Measurements from ENCODE around the gene PLB1. TPM values are rescaled to one million over a fixed set of nuclear protein-coding genes. Genes with fewer than 3 reads are reported as not detected.
A peak's percentile ranks its signal among the peaks of the same experiment; 100 is the strongest.

The PLB1 gene
- polyA plus RNA-seq, 1 donor = 3.2 TPM

- Histone ChIP-seq H3K36me3 (ENCODE audit: control insufficient read depth, insufficient read depth, low read length) (peaks cover 32% of the 10 kb centered on the region), H3K9me3 (ENCODE audit: control insufficient read depth, low read depth, low read length) (no peaks in the 10 kb centered on the region), H3K4me1 (ENCODE audit: control insufficient read depth, insufficient read depth, low read length) (peaks cover 22% of the 10 kb centered on the region), H3K27me3 (ENCODE audit: control insufficient read depth, insufficient read depth, low read length) (no peaks in the 10 kb centered on the region), H3K27ac (ENCODE audit: low read length) (no peak overlapping the region), H3K4me3 (ENCODE audit: low read length) (no peak overlapping the region)
- DNase-seq = no peak
- no CpG with 5 or more reads among the region's 7 CpGs for WGBS (ENCODE audit: insufficient coverage, low lambda C conversion rate)
Observed at GRCh38 chr2:28626891-28627421, 131.1 kb downstream of the PLB1 start.

GRCh38 chr2:28627722-28628480 lies 132.0 kb downstream of the PLB1 start:
- no peak overlapping the region for H3K27ac ChIP-seq (ENCODE audit: low read length)
- no peak overlapping the region for H3K4me3 ChIP-seq (ENCODE audit: low read length)
- WGBS (ENCODE audit: insufficient coverage, low lambda C conversion rate) = no CpG with 5 or more reads among the region's 5 CpGs
- no peak for DNase-seq
- peaks cover 36% of the 10 kb centered on the region for H3K36me3 ChIP-seq (ENCODE audit: control insufficient read depth, insufficient read depth, low read length)
- H3K27me3 ChIP-seq (ENCODE audit: control insufficient read depth, insufficient read depth, low read length) = no peaks in the 10 kb centered on the region
- peaks cover 16% of the 10 kb centered on the region for H3K4me1 ChIP-seq (ENCODE audit: control insufficient read depth, insufficient read depth, low read length)
- H3K9me3 ChIP-seq (ENCODE audit: control insufficient read depth, low read depth, low read length) = no peaks in the 10 kb centered on the region

- H3K36me3 ChIP-seq (ENCODE audit: control insufficient read depth, insufficient read depth, low read length) = peaks cover 42% of the 10 kb centered on the region
- no peak overlapping the region for H3K4me3 ChIP-seq (ENCODE audit: low read length)
- H3K27ac ChIP-seq (ENCODE audit: low read length) = no peak overlapping the region
- WGBS (ENCODE audit: insufficient coverage, low lambda C conversion rate) = no CpG with 5 or more reads among the region's 8 CpGs
- DNase-seq = no peak
- no peaks in the 10 kb centered on the region for H3K9me3 ChIP-seq (ENCODE audit: control insufficient read depth, low read depth, low read length)
- peaks cover 11% of the 10 kb centered on the region for H3K4me1 ChIP-seq (ENCODE audit: control insufficient read depth, insufficient read depth, low read length)
- no peaks in the 10 kb centered on the region for H3K27me3 ChIP-seq (ENCODE audit: control insufficient read depth, insufficient read depth, low read length)
Observed at GRCh38 chr2:28628506-28628905, 132.6 kb downstream of the PLB1 start.

GRCh38 chr2:28628987-28629386 lies 133.1 kb downstream of the PLB1 start:
- H3K27ac ChIP-seq (ENCODE audit: low read length) = no peak overlapping the region
- H3K4me1 ChIP-seq (ENCODE audit: control insufficient read depth, insufficient read depth, low read length) = peaks cover 11% of the 10 kb centered on the region
- peaks cover 42% of the 10 kb centered on the region for H3K36me3 ChIP-seq (ENCODE audit: control insufficient read depth, insufficient read depth, low read length)
- H3K9me3 ChIP-seq (ENCODE audit: control insufficient read depth, low read depth, low read length) = no peaks in the 10 kb centered on the region
- H3K27me3 ChIP-seq (ENCODE audit: control insufficient read depth, insufficient read depth, low read length) = no peaks in the 10 kb centered on the region
- H3K4me3 ChIP-seq (ENCODE audit: low read length) = no peak overlapping the region
- no peak for DNase-seq
- WGBS (ENCODE audit: insufficient coverage, low lambda C conversion rate) = no CpG with 5 or more reads among the region's 5 CpGs

- Histone ChIP-seq H3K27me3 (ENCODE audit: control insufficient read depth, insufficient read depth, low read length) (no peaks in the 10 kb centered on the region), H3K4me1 (ENCODE audit: control insufficient read depth, insufficient read depth, low read length) (peaks cover 7% of the 10 kb centered on the region), H3K9me3 (ENCODE audit: control insufficient read depth, low read depth, low read length) (no peaks in the 10 kb centered on the region), H3K27ac (ENCODE audit: low read length) (no peak overlapping the region), H3K36me3 (ENCODE audit: control insufficient read depth, insufficient read depth, low read length) (peaks cover 45% of the 10 kb centered on the region), H3K4me3 (ENCODE audit: low read length) (no peak overlapping the region)
- no CpG with 5 or more reads among the region's 7 CpGs for WGBS (ENCODE audit: insufficient coverage, low lambda C conversion rate)
- DNase-seq = no peak
Observed at GRCh38 chr2:28629910-28630309, 134.1 kb downstream of the PLB1 start.

GRCh38 chr2:28630341-28630740 lies 134.5 kb downstream of the PLB1 start:
- no peak overlapping the region for H3K4me3 ChIP-seq (ENCODE audit: low read length)
- no peaks in the 10 kb centered on the region for H3K9me3 ChIP-seq (ENCODE audit: control insufficient read depth, low read depth, low read length)
- H3K27me3 ChIP-seq (ENCODE audit: control insufficient read depth, insufficient read depth, low read length) = no peaks in the 10 kb centered on the region
- DNase-seq = no peak
- H3K36me3 ChIP-seq (ENCODE audit: control insufficient read depth, insufficient read depth, low read length) = peaks cover 45% of the 10 kb centered on the region
- no CpG with 5 or more reads among the region's 3 CpGs for WGBS (ENCODE audit: insufficient coverage, low lambda C conversion rate)
- no peak overlapping the region for H3K27ac ChIP-seq (ENCODE audit: low read length)
- peaks cover 3% of the 10 kb centered on the region for H3K4me1 ChIP-seq (ENCODE audit: control insufficient read depth, insufficient read depth, low read length)

GRCh38 chr2:28631514-28632206 lies 135.8 kb downstream of the PLB1 start:
- DNase-seq = peak in 1 of 2 donors; percentile 45
- H3K27me3 ChIP-seq (ENCODE audit: control insufficient read depth, insufficient read depth, low read length) = no peaks in the 10 kb centered on the region
- no peaks in the 10 kb centered on the region for H3K4me1 ChIP-seq (ENCODE audit: control insufficient read depth, insufficient read depth, low read length)
- WGBS (ENCODE audit: insufficient coverage, low lambda C conversion rate) = no CpG with 5 or more reads among the region's 11 CpGs
- no peak overlapping the region for H3K27ac ChIP-seq (ENCODE audit: low read length)
- no peaks in the 10 kb centered on the region for H3K9me3 ChIP-seq (ENCODE audit: control insufficient read depth, low read depth, low read length)
- no peak overlapping the region for H3K4me3 ChIP-seq (ENCODE audit: low read length)
- peaks cover 44% of the 10 kb centered on the region for H3K36me3 ChIP-seq (ENCODE audit: control insufficient read depth, insufficient read depth, low read length)

GRCh38 chr2:28632791-28633190 lies 136.9 kb downstream of the PLB1 start:
- no peaks in the 10 kb centered on the region for H3K4me1 ChIP-seq (ENCODE audit: control insufficient read depth, insufficient read depth, low read length)
- H3K9me3 ChIP-seq (ENCODE audit: control insufficient read depth, low read depth, low read length) = no peaks in the 10 kb centered on the region
- H3K36me3 ChIP-seq (ENCODE audit: control insufficient read depth, insufficient read depth, low read length) = peaks cover 42% of the 10 kb centered on the region
- no peaks in the 10 kb centered on the region for H3K27me3 ChIP-seq (ENCODE audit: control insufficient read depth, insufficient read depth, low read length)
- no CpG with 5 or more reads among the region's 6 CpGs for WGBS (ENCODE audit: insufficient coverage, low lambda C conversion rate)
- H3K4me3 ChIP-seq (ENCODE audit: low read length) = no peak overlapping the region
- no peak for DNase-seq
- H3K27ac ChIP-seq (ENCODE audit: low read length) = no peak overlapping the region

- H3K4me1 ChIP-seq (ENCODE audit: control insufficient read depth, insufficient read depth, low read length) = no peaks in the 10 kb centered on the region
- H3K27ac ChIP-seq (ENCODE audit: low read length) = no peak overlapping the region
- H3K9me3 ChIP-seq (ENCODE audit: control insufficient read depth, low read depth, low read length) = no peaks in the 10 kb centered on the region
- no peak for DNase-seq
- no peak overlapping the region for H3K4me3 ChIP-seq (ENCODE audit: low read length)
- peaks cover 40% of the 10 kb centered on the region for H3K36me3 ChIP-seq (ENCODE audit: control insufficient read depth, insufficient read depth, low read length)
- no CpG with 5 or more reads among the region's 7 CpGs for WGBS (ENCODE audit: insufficient coverage, low lambda C conversion rate)
- no peaks in the 10 kb centered on the region for H3K27me3 ChIP-seq (ENCODE audit: control insufficient read depth, insufficient read depth, low read length)
Observed at GRCh38 chr2:28633204-28633603, 137.3 kb downstream of the PLB1 start.

- DNase-seq = no peak
- H3K36me3 ChIP-seq (ENCODE audit: control insufficient read depth, insufficient read depth, low read length) = peaks cover 37% of the 10 kb centered on the region
- no peaks in the 10 kb centered on the region for H3K4me1 ChIP-seq (ENCODE audit: control insufficient read depth, insufficient read depth, low read length)
- WGBS (ENCODE audit: insufficient coverage, low lambda C conversion rate) = no CpG with 5 or more reads among the region's 5 CpGs
- no peak overlapping the region for H3K4me3 ChIP-seq (ENCODE audit: low read length)
- H3K27me3 ChIP-seq (ENCODE audit: control insufficient read depth, insufficient read depth, low read length) = no peaks in the 10 kb centered on the region
- no peaks in the 10 kb centered on the region for H3K9me3 ChIP-seq (ENCODE audit: control insufficient read depth, low read depth, low read length)
- H3K27ac ChIP-seq (ENCODE audit: low read length) = no peak overlapping the region
Observed at GRCh38 chr2:28633746-28634145, 137.9 kb downstream of the PLB1 start.

All from large intestine (tissue), 3 donors.